ENCODE results near the gene CCND1. TPM values are rescaled to one million over a fixed set of nuclear protein-coding genes. Genes with fewer than 3 reads are reported as not detected.

Gene CCND1
- total and polyA plus RNA-seq, 7 donors = 7.7 to 56.8 (median 15.0) TPM

- WGBS, 2 donors = 1% methylated on average over 64 of the region's 64 CpGs
- Histone ChIP-seq H3K27ac (peak overlapping the region; percentile 48 to 72 (median 60)), H3K4me3 (peak overlapping the region; percentile 6 to 45 (median 38)), H3K9me3 (no peaks in the 10 kb centered on the region), H3K27me3 (peaks cover 46 to 95% (median 76%) of the 10 kb centered on the region in 3 donors), H3K4me1 (peaks cover 0 to 84% (median 79%) of the 10 kb centered on the region in 4 donors), H3K36me3 (no peaks in the 10 kb centered on the region)
- TF ChIP-seq POLR2A (IDR thresholded peaks at IDR 0.05) = no peak
- TF ChIP-seq CTCF (IDR thresholded peaks at IDR 0.05) = no peak
- TF ChIP-seq EP300 (IDR thresholded peaks at IDR 0.05) = no peak
- TF ChIP-seq POLR2AphosphoS5 (IDR thresholded peaks at IDR 0.05) = peak in 3 of 4 donors; percentile 14 to 62 (median 40)
- intact Hi-C loops (cut with DNase I) = loop anchor here (5.0 kb wide), 1 partner anchor 197 kb away; no protein-coding TSS in a partner anchor
- DNase-seq = peak; percentile 91
Measured at GRCh38 chr11:69638941-69639681, 1.8 kb upstream of the CCND1 start.

- Histone ChIP-seq H3K9me3 (no peaks in the 10 kb centered on the region), H3K36me3 (no peaks in the 10 kb centered on the region), H3K4me1 (peaks cover 0 to 91% (median 86%) of the 10 kb centered on the region in 4 donors), H3K27me3 (peaks cover 46 to 88% (median 76%) of the 10 kb centered on the region in 3 donors), H3K4me3 (peak overlapping the region in 1 of 4 donors; percentile 71), H3K27ac (no peak overlapping the region)
- 5 to 11% methylated on average over 9 of the region's 9 CpGs for WGBS, 2 donors
- intact Hi-C loops (cut with DNase I) = loop anchor here (5.0 to 10.0 kb wide), 4 partner anchors 198 to 735 kb away; partner anchors contain the start of genes IGHMBP2, MRPL21 and MYEOV
- TF ChIP-seq POLR2AphosphoS5 (IDR thresholded peaks at IDR 0.05) (peak in 1 of 4 donors; percentile 22), EP300 (IDR thresholded peaks at IDR 0.05) (no peak)
- DNase-seq = no peak
Measured at GRCh38 chr11:69639831-69640230, 1.1 kb upstream of the CCND1 start.

GRCh38 chr11:69640260-69640994 is 529 bp upstream of the CCND1 start:
- H3K9me3 ChIP-seq = no peaks in the 10 kb centered on the region
- H3K4me1 ChIP-seq = peaks cover 0 to 97% (median 92%) of the 10 kb centered on the region in 4 donors
- peak overlapping the region; percentile 40 to 79 (median 70) for H3K4me3 ChIP-seq
- peaks cover 46 to 84% (median 80%) of the 10 kb centered on the region in 3 donors for H3K27me3 ChIP-seq
- no peak for TF ChIP-seq POLR2A (IDR thresholded peaks at IDR 0.05)
- no peak for TF ChIP-seq EP300 (IDR thresholded peaks at IDR 0.05)
- TF ChIP-seq POLR2AphosphoS5 (IDR thresholded peaks at IDR 0.05) = peak in 1 of 4 donors; percentile 0
- TF ChIP-seq CTCF (IDR thresholded peaks at IDR 0.05) = no peak
- H3K27ac ChIP-seq = peak overlapping the region; percentile 79 to 92 (median 86)
- no peaks in the 10 kb centered on the region for H3K36me3 ChIP-seq
- DNase-seq = peak; percentile 66
- intact Hi-C loops (cut with DNase I) = loop anchor here (5.0 to 10.0 kb wide), 3 partner anchors 348 to 736 kb away; partner anchors contain the start of genes IGHMBP2, MRPL21 and MYEOV
- WGBS, 2 donors = 1 to 2% methylated on average over 43 of the region's 43 CpGs

- peaks cover 46 to 69% (median 67%) of the 10 kb centered on the region in 3 donors for H3K27me3 ChIP-seq
- H3K9me3 ChIP-seq = no peaks in the 10 kb centered on the region
- no peaks in the 10 kb centered on the region for H3K36me3 ChIP-seq
- peak overlapping the region; percentile 79 to 92 (median 86) for H3K27ac ChIP-seq
- 1% methylated on average over 68 of the region's 68 CpGs for WGBS, 2 donors
- peak; percentile 61 for DNase-seq
- H3K4me1 ChIP-seq = peaks cover 0 to 84% (median 82%) of the 10 kb centered on the region in 4 donors
- no peak for TF ChIP-seq CTCF (IDR thresholded peaks at IDR 0.05)
- TF ChIP-seq POLR2AphosphoS5 (IDR thresholded peaks at IDR 0.05) = no peak
- no peak for TF ChIP-seq EP300 (IDR thresholded peaks at IDR 0.05)
- no peak for TF ChIP-seq POLR2A (IDR thresholded peaks at IDR 0.05)
- peak overlapping the region; percentile 40 to 79 (median 70) for H3K4me3 ChIP-seq
- intact Hi-C loops (cut with DNase I) = loop anchor here (2.0 to 10.0 kb wide), 4 partner anchors 350 to 737 kb away; partner anchors contain the start of genes IGHMBP2, MRPL21 and MYEOV
Measured at GRCh38 chr11:69641681-69642548, 959 bp downstream of the CCND1 start.
